GM18951 (cell line): ENCODE results near the gene POP7.

Experiments
- POLR2A ChIP-seq: IDR thresholded peaks from 4 replicates; pipeline ENCODE4 v1.6.1; 2011; ENCODE audit warnings: mild to moderate bottlenecking; ENCODE audit not compliant: insufficient read length, insufficient read depth; ENCODE audit errors: extremely low read depth
- in situ Hi-C: fragments of 300-500 bp; cut with MboI; formaldehyde crosslinking; loops from one replicate; pipeline ENCODE4 v1.12.0; 2022; ENCODE audit warnings: low sequenced_read_pairs, mixed read lengths, inconsistent platforms; ENCODE audit not compliant: unreplicated experiment

POP7 gene

DNA sequence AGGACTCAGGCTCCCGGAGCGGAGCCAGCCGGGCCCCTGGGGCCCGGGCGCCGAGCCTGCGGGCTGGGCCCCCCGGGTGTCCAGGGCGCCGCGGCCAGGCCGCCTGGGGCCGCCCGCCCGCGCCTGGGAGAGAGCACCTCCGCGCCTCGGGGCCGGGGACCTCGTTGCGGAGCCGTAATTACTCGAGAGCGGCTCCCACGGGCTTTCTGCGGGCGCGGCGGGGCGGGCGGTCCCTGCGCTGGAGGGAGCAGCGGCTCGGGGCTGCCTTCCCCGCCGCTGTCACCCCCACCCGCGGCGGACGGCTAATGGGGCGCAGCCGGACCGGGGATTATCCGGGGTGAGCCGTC lies 30.8 kb upstream of the POP7 start:
- no peak for TF ChIP-seq POLR2A
- in situ Hi-C loops: no loop called here

DNA sequence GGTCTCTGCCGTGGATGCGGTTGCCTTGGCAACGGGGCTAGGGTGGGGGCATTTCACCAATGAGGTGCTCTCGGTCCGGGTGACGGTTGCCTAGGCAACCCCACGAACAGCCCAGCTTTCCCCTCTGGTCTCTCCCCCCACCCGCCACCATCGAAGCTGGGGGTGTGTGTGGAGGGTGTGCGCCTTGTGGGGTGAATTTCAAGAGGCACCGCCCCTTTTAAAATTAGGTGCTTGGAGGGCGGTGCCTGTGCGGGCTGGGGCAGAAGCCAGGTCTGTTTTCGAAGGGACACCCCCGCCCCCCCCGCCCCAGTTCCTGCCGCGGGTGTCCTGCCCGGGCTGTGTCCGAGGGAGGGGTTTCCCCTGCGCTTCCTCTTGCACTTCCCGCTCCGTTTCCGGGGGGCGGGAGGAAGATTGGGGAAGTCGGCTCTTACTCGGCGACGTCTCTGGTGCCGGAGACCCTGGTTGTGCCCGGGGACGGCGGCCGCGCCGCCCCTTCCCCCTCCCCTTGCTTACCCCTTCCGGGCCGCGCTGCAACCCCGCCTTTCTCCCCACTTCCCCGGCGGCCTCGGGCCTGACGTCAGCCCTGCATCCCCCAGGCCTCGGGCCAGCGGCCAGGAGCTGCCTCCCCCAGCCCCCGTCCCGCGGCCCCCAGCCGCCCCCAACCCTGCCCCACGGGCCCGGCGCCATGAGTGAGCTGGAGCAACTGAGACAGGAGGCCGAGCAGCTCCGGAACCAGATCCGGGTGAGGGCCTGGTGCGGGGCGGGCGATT lies 30.2 kb upstream of the POP7 start:
- peak; percentile 32 for TF ChIP-seq POLR2A
- in situ Hi-C loops: no loop called here

DNA sequence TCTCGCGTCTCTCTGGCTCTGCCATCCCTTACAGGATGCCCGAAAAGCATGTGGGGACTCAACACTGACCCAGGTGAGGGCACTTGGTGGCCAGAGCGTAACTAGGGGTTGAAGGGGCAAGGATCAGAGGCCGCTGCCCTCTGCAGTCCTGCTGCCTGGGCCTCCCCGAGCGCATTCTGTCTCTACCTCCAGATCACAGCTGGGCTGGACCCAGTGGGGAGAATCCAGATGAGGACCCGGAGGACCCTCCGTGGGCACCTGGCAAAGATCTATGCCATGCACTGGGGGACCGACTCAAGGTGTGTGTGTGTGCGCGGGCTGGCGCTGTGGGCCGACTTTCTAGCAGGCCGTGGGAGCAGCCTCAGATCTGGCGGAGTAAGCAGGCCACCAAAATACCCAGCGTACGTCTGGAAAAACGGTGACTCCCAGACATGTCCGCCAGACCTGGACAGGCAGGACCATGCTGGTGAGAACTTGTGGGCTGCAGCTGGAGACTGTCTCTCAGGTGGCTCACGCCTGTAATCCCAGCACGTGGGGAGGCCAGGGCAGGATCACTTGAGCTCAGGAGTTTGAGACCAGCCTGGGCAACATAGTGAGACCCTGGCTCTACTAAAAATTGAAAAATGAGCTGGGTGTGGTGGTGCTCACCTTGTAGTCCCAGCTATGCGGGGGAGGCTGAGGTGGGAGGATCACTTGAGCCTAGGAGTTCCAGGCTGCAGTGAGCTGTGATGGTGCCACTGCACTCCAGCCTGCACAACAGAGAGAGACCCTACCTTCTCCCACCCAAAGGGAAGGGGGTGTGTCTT lies 29.2 kb upstream of the POP7 start:
- TF ChIP-seq POLR2A: no peak
- in situ Hi-C loops: no loop called here

DNA sequence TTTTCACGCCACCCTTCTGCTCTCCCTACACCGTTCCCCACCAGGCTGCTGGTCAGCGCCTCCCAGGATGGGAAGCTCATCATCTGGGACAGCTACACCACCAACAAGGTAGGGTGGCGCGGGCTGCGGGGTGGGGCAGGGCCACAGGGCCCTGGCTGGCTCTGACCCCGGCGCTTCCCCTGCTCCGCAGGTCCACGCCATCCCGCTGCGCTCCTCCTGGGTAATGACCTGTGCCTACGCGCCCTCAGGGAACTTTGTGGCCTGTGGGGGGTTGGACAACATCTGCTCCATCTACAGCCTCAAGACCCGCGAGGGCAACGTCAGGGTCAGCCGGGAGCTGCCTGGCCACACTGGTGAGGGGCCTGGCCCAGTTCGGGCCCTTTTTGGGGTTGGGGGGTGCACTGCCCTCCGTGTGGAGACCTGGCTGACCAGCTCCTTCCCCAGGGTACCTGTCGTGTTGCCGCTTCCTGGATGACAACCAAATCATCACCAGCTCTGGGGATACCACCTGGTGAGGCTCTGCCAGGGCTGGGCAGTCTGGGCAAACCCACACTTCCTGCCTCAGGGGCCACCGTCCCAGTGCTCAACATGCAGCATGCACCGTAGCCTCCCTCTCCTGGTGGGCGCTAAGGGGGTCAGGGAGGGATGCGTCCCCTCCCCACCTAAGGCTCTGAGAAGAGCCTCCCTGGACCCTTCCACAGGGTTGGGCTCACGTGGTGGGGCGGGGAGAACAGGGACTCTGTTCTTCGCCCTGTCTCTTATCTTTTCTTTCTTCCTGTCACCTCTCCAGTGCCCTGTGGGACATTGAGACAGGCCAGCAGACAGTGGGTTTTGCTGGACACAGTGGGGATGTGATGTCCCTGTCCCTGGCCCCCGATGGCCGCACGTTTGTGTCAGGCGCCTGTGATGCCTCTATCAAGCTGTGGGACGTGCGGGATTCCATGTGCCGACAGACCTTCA lies 28.3 kb upstream of the POP7 start:
- in situ Hi-C loops: no loop called here
- no peak for TF ChIP-seq POLR2A

DNA sequence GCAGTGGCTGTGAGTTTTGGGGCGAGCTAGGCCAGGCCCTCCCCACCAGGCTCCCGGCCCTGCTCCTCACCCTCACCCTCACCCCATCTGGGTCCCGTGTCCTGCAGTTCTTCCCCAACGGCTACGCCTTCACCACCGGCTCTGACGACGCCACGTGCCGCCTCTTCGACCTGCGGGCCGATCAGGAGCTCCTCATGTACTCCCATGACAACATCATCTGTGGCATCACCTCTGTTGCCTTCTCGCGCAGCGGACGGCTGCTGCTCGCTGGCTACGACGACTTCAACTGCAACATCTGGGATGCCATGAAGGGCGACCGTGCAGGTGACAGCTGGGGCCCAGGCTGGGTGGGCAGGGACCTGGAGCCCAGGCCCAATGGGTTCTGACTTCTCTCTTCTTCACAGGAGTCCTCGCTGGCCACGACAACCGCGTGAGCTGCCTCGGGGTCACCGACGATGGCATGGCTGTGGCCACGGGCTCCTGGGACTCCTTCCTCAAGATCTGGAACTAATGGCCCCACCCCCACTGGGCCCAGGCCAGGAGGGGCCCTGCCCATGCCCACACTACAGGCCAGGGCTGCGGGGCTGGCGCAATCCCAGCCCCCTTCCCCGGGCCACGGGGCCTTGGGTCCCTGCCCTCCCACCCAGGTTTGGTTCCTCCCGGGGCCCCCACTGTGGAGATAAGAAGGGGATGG lies 27.5 kb upstream of the POP7 start:
- no peak for TF ChIP-seq POLR2A
- in situ Hi-C loops: no loop called here

DNA sequence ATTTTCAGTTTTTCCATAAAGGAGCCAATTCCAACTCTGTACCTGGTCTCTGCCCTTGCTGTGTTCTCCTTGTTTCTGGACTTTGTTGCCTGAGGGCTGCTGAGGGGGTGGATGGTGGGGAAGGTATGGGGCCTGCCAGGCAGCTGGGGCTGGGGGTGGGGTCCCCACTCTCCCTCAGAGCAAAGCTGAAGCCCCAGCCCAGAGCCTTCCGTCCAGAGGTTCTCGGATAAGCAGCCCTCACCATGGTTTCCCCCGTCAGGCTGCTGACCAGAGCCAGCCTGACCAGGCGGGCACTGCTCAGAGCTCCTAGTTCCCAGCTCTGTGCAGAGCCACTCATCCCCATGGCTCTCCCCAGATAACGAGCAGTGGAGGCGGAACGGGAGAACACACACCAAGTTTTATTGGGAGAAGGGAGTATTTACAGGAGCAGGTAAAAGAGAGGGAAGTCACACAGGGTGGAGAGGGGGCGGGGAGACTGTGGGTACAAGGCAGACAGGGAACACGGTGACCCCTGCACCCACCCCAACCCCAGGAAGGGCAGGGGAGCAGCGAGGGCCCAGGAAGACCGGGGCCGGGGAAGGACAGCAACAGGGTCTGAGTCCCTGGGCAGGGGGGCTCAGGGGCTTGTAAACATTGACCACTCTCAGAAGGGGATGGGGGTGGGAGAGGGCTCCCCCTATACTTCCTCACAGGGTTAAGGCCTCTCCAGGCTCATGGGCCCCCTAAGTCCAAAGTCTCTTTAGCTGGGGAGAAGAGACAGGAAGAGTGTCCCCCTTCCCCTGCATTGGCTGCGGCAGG lies 26.6 kb upstream of the POP7 start:
- in situ Hi-C loops: no loop called here
- TF ChIP-seq POLR2A: no peak

DNA sequence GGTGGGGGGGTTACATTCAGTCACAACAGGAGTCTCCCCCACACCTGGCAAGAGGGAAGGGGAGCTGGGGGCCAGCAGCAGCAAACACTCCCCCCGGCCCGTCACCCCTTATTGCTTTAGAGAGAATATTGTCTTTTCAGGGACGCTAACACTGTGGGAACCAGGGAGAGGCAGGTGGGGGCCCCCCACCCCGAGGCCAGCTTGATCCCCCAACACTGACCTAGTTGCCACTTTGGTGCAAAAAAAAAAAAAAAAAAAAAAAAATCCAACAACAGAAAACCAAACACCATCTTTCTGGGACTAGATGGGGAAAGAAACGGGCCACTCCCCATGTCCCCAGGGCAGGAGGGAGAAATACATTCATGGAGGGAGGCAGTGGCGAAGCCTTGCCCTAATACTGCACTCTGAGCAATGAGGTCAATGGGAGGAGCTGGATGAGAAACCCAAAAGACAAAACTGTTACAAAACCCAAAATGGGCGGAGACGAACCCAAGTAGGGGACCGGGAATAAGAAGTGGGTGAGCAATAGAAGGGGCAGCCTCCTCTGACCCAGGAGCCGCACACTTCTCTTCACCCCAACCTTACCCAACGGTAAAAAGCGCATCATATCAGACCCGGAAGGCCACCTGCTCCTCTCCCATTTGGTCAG lies 25.9 kb upstream of the POP7 start:
- no peak for TF ChIP-seq POLR2A
- in situ Hi-C loops: no loop called here

DNA sequence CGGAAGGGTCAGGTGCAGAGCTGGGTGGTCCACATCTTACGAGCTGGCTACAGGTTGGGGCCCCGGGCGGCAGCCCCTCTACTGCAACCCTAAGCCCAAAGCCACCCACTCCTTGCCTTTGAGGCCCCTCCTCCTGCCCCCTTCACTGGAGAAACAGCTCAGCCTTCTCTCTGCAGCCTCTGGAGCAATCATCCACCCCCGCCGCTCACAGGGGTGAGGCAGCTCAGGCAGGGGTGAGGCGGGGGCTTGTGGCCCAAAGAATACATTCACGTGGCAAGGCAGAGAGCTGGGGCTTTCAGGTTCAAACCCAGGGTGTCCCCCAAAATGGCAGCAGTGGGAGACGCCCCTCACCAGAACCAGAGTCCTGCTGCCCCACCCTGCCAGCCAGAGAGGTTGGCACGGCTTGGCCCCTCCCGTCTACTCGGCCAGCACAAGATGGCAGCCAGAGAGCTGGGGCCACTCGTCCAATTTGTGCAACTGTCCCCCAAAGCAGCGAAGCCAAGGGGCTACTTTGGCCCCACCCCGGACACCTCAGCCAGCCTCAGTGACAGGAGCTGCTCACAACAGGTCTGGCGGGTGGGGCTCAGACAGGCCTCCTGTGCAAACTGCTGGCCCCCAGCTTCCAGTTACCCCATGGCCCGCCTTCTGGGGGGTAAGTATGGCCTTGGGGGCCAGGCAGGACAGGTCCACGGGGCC lies 25.2 kb upstream of the POP7 start:
- in situ Hi-C loops: no loop called here
- TF ChIP-seq POLR2A: no peak

DNA sequence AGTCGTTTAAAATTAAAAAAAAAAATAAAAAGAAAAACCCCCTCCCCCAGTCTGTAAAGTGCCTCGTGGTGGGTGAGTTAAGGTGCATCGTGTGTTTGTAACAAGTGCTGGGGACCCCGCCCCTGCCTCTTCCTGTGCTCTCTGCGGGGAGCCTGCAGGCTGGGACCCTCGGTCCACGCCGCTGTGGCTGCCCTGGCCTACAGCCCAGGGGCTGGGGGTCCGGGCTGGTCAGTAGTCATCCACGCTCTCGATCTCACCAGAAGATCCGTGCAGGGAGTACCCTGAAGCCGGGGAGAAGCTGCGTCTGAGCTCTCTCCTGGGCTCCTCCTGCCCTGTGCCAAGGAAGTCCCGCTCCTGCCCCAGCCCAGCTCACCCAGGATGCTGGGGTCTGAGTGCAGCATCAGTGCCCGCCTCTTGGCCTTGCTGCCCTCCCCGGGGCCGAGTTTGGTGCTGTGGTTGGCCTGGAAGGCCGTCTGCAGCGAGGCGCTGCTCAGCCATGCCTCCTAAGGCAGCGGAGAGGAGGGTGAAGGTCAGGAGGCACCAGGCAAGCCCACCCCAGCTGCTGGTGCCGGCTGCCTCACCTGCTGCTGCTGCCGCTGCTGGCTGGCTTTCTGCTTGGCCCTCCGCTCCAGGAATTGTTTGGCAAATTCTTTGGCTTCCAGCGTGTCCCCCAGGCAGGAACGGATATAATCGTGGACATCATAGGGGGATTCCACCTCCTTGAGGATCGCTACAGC lies 24.3 kb upstream of the POP7 start:
- in situ Hi-C loops: no loop called here
- TF ChIP-seq POLR2A: no peak

DNA sequence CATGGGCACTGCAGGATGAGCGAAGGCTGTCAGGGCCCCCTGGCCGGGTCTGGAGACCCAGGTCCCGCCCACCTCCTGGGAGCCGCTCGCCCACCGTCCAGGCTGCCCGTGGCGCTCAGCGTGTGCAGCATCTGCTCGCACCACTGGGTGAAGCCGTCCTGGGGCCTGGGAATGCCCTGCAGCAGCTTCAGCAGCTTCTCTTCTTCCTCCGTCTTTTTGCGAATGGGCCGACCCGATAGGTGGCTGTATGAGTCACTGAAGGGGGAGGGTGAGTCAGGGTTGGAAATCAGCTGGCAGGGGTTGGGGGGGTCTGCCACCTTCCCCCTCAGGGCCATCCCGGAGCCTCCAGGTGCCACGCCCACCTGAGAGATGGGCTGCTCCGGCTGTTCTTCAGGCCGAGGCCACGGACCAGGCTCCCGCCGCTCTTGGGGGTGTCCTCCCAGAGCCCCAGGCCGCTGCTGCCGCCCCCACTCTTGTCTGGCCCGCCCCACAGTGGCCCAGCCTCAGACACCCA lies 23.6 kb upstream of the POP7 start:
- in situ Hi-C loops: no loop called here
- TF ChIP-seq POLR2A: no peak
